Esophagus muscularis mucosa (tissue), 3 donors: ENCODE measurements around the gene ITGA2.

Experiments used
- CTCF ChIP-seq, 3 experiments: fragments of 200-600 bp in 2 of 3; fragments of 450-650 bp in 1 of 3; sonication (generic) in 2 of 3; IDR thresholded peaks; one replicate each; pipeline ENCODE4 v1.5.1; 2017 to 2019; ENCODE audit warnings: antibody characterized with exemption in 3 of 3, mild to moderate bottlenecking in 2 of 3, moderate library complexity in 1 of 3
- POLR2AphosphoS5 ChIP-seq, 2 donors: sonication (generic); formaldehyde crosslinking; IDR thresholded peaks; one replicate each; pipeline ENCODE4 v1.6.1; 2017; ENCODE audit warnings: antibody characterized with exemption in 2 of 2

- TF ChIP-seq CTCF (IDR thresholded peaks at IDR 0.05) (no peak), POLR2AphosphoS5 (IDR thresholded peaks at IDR 0.05) (peak in 1 of 2 donors; percentile 24)
These were observed 25.0 kb upstream of the ITGA2 start for GRCh38 chr5:52964138-52964537.
